ENCODE measurements around the gene CAPS. TPM values are rescaled to one million over a fixed set of nuclear protein-coding genes. Genes with fewer than 3 reads are reported as not detected.

Gene CAPS
- total RNA-seq, 1 experiment from 2014 or later = 255 TPM

DNA sequence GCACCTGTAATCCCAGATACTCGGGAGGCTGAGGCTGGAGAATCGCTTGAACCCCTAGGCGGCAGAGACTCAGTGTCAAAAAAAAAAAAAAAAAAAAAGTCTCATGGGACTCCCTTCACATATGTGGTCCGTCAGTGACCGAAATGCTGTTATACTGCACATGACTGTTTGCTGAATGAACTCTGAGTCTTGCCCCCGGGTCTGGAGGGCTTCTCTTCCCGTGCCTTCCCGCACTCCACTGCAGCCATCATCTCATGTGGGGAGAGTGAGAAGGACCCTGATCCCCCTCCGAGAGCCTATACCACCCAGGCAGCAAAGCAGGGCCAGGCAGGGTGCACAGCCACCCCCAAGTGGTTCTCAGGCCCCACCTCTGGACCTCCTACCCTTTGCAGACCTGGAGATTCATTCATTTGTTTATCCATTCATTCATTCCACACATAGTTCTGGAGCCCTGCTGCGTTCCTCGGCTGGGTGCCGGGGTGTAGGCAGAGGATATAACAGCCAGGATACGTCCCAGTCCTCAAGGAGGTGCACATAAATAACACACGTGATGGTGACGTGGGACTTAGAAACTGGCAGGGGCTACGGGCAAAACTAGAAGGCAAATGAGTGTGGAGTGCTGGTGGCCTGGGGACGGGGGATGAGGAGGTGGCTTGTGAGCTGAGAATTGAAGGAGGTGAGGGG, 24.6 kb upstream of the CAPS start:
- intact Hi-C loops (cut with micrococcal nuclease) = no loop called here
- POLR2A ChIA-PET (ENCODE audit: unreplicated experiment) = no interaction called here
- Histone ChIP-seq H3K9ac (ENCODE audit: low read length) (no peak overlapping the region), H3K4me1 (ENCODE audit: insufficient read depth, low read length) (no peaks in the 10 kb centered on the region), H3K4me3 (ENCODE audit: low read length) (no peak overlapping the region), H3F3A (ENCODE audit: low read length, unreplicated experiment) (no peaks in the 10 kb centered on the region), H3K27ac (ENCODE audit: low read length) (no peak overlapping the region), H3K9me3 (ENCODE audit: low read length) (no peaks in the 10 kb centered on the region), H3K79me2 (ENCODE audit: low read length) (no peaks in the 10 kb centered on the region), H2AFZ (ENCODE audit: low read length) (no peak overlapping the region), H3K4me2 (ENCODE audit: low read length) (no peak overlapping the region), H3K9me2 (replicated peaks; ENCODE audit: low read length) (no peaks in the 10 kb centered on the region), H4K20me1 (ENCODE audit: low read length) (no peaks in the 10 kb centered on the region), H3K27me3 (ENCODE audit: low read length) (0 out of 2 replicates have a peak, but pooled peaks cover 4% of the 10 kb centered on the region), H3K36me3 (ENCODE audit: low read depth, low read length) (no peaks in the 10 kb centered on the region)
- TF ChIP-seq EZH2 (IDR thresholded peaks at IDR 0.05; ENCODE audit: low read length, unreplicated experiment) = no peak
- TF ChIP-seq, protein P1, sequence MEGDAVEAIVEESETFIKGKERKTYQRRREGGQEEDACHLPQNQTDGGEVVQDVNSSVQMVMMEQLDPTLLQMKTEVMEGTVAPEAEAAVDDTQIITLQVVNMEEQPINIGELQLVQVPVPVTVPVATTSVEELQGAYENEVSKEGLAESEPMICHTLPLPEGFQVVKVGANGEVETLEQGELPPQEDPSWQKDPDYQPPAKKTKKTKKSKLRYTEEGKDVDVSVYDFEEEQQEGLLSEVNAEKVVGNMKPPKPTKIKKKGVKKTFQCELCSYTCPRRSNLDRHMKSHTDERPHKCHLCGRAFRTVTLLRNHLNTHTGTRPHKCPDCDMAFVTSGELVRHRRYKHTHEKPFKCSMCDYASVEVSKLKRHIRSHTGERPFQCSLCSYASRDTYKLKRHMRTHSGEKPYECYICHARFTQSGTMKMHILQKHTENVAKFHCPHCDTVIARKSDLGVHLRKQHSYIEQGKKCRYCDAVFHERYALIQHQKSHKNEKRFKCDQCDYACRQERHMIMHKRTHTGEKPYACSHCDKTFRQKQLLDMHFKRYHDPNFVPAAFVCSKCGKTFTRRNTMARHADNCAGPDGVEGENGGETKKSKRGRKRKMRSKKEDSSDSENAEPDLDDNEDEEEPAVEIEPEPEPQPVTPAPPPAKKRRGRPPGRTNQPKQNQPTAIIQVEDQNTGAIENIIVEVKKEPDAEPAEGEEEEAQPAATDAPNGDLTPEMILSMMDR (conservative IDR thresholded peaks at IDR 0.05; ENCODE audit: low read depth, low read length) = no peak
- no peak for TF ChIP-seq EZH2phosphoT487 (IDR thresholded peaks at IDR 0.05; ENCODE audit: borderline replicate concordance, low read length)
- CTCF ChIA-PET = interaction anchor here (2.9 kb wide), 1 partner anchor 85 kb away, joined by 23 read pairs; the partner anchor contains the start of gene NRTN
- ATAC-seq = no peak
- BruUV-seq (replicated peaks) = no TSS peak
- DNase-seq = no peak

DNA sequence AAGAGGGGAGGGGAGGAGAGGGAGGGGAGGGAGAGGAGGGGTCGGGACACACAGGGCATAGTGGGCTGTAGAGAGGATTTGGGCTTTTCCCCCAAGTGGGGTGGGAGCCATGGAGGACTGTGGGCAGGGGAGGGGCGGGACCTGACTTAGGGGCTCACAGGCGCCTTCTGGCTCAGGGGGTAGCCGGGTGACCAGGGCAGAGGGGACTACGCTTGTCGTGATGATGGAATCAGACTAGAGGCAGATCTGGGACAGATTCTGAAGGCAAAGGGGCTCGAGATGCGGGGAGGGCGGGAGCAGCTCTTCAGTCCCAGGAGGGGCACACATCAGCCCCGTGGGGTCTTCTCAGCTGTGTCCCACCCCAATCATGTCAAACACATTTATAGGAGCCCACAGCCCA, 24.0 kb upstream of the CAPS start:
- DNase-seq (no peak), ATAC-seq (no peak)
- H3K9ac ChIP-seq (ENCODE audit: low read length) = no peak overlapping the region
- no peak overlapping the region for H3K27ac ChIP-seq (ENCODE audit: low read length)
- H4K20me1 ChIP-seq (ENCODE audit: low read length) = no peaks in the 10 kb centered on the region
- TF ChIP-seq EZH2phosphoT487 (IDR thresholded peaks at IDR 0.05; ENCODE audit: borderline replicate concordance, low read length) (no peak), EZH2 (IDR thresholded peaks at IDR 0.05; ENCODE audit: low read length, unreplicated experiment) (no peak)
- TF ChIP-seq, protein P1 (conservative IDR thresholded peaks at IDR 0.05; ENCODE audit: low read depth, low read length) = no peak
- intact Hi-C loops (cut with micrococcal nuclease) = loop anchor here (5.0 kb wide), 1 partner anchor 68 kb away; no protein-coding TSS in a partner anchor
- no peak overlapping the region for H3K4me2 ChIP-seq (ENCODE audit: low read length)
- H3F3A ChIP-seq (ENCODE audit: low read length, unreplicated experiment) = no peaks in the 10 kb centered on the region
- no peak overlapping the region for H3K4me3 ChIP-seq (ENCODE audit: low read length)
- H3K36me3 ChIP-seq (ENCODE audit: low read depth, low read length) = peaks cover 3% of the 10 kb centered on the region; the same call in 1 of the 2 replicates
- H3K9me3 ChIP-seq (ENCODE audit: low read length) = no peaks in the 10 kb centered on the region
- ChIA-PET POLR2A (ENCODE audit: unreplicated experiment) (no interaction called here), CTCF (interaction anchor here (0.6 to 2.9 kb wide), 2 partner anchors 81 to 86 kb away, joined by 7 to 23 read pairs; partner anchors contain the start of gene NRTN)
- H3K9me2 ChIP-seq (replicated peaks; ENCODE audit: low read length) = no peaks in the 10 kb centered on the region
- BruUV-seq (replicated peaks) = no TSS peak
- H2AFZ ChIP-seq (ENCODE audit: low read length) = no peak overlapping the region
- H3K4me1 ChIP-seq (ENCODE audit: insufficient read depth, low read length) = no peaks in the 10 kb centered on the region
- H3K27me3 ChIP-seq (ENCODE audit: low read length) = 0 out of 2 replicates have a peak, but pooled peaks cover 4% of the 10 kb centered on the region
- no peaks in the 10 kb centered on the region for H3K79me2 ChIP-seq (ENCODE audit: low read length)

DNA sequence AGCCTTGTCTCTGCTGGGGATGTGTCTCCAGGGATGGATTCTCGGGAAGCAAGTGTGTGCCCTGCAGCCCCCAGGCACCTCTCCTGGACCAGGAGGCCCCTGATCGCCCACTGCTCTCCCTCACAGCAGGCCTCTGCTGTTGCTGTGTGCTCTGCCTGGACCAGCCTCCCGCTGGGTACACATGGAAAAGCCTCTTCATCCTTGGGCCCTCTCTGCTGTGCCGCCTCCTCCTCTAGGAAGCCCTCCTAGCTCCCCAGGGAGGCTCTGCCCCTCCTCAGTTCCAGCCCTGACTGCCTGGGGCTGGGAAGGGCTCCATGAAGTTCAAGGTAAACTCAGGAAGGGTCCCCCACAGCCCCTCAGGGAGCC, 22.5 kb upstream of the CAPS start:
- Histone ChIP-seq H3K4me3 (ENCODE audit: low read length) (no peak overlapping the region), H3K4me1 (ENCODE audit: insufficient read depth, low read length) (no peaks in the 10 kb centered on the region), H3K4me2 (ENCODE audit: low read length) (no peak overlapping the region), H3K27me3 (ENCODE audit: low read length) (0 out of 2 replicates have a peak, but pooled peaks cover 4% of the 10 kb centered on the region), H4K20me1 (ENCODE audit: low read length) (no peaks in the 10 kb centered on the region), H3K79me2 (ENCODE audit: low read length) (no peaks in the 10 kb centered on the region), H3K9ac (ENCODE audit: low read length) (no peak overlapping the region), H3K36me3 (ENCODE audit: low read depth, low read length) (peaks cover 3% of the 10 kb centered on the region; the same call in 1 of the 2 replicates), H3K9me3 (ENCODE audit: low read length) (no peaks in the 10 kb centered on the region), H3F3A (ENCODE audit: low read length, unreplicated experiment) (no peaks in the 10 kb centered on the region), H3K9me2 (replicated peaks; ENCODE audit: low read length) (no peaks in the 10 kb centered on the region), H3K27ac (ENCODE audit: low read length) (no peak overlapping the region), H2AFZ (ENCODE audit: low read length) (no peak overlapping the region)
- ATAC-seq = no peak
- no peak for DNase-seq
- BruUV-seq (replicated peaks) = no TSS peak
- POLR2A ChIA-PET (ENCODE audit: unreplicated experiment) = interaction anchor here (0.6 kb wide), 1 partner anchor 533 kb away, joined by 6 read pairs; no protein-coding TSS in a partner anchor
- no peak for TF ChIP-seq EZH2phosphoT487 (IDR thresholded peaks at IDR 0.05; ENCODE audit: borderline replicate concordance, low read length)
- TF ChIP-seq, protein P1 (conservative IDR thresholded peaks at IDR 0.05; ENCODE audit: low read depth, low read length) = no peak
- TF ChIP-seq EZH2 (IDR thresholded peaks at IDR 0.05; ENCODE audit: low read length, unreplicated experiment) = no peak
- CTCF ChIA-PET = interaction anchor here (2.9 kb wide), 1 partner anchor 87 kb away, joined by 23 read pairs; the partner anchor contains the start of gene NRTN
- intact Hi-C loops (cut with micrococcal nuclease) = loop anchor here (5.0 kb wide), 1 partner anchor 69 kb away; no protein-coding TSS in a partner anchor
